Naive thymus-derived CD8-positive, alpha-beta T cell (primary cell): ENCODE data around the gene FKBP9. TPM values are rescaled to one million over a fixed set of nuclear protein-coding genes. Genes with fewer than 3 reads are reported as not detected.
A peak's percentile ranks its signal among the peaks of the same experiment; 100 is the strongest.
"Not testable (repeated sequence)": the region's sequence is repeated elsewhere in the genome, so short reads cannot be mapped to it uniquely, and the experiment has no call there.

Experiments used
- ATAC-seq, 2 donors: fragments of 150-1000 bp; cut with Tn5 transposase in 1 of 2; sonication (Bioruptor Pico), chemical (Tn5 transposase) in 1 of 2; 1 replicate in 1 of 2; 2 replicates in 1 of 2; pipeline ENCODE4 v1.10.0; 2021; ENCODE audit warnings: mild to moderate bottlenecking in 2 of 2, moderate library complexity in 2 of 2
- POLR2A ChIA-PET: fragments of 350-600 bp; sonication (Branson Sonifier 250); formaldehyde crosslinking; loops from one replicate; lab custom pipeline; 2021; ENCODE audit warnings: antibody characterized with exemption; lab: Charles Lee
- DNase-seq, 10 donors: peaks; one replicate each; pipeline versions ENCODE4 v3.0.0 to v3.0.0-alpha.2; 2020 to 2022
- H3K27ac Mint-ChIP-seq, 10 donors: one replicate each; pipeline ENCODE4 v1.8.0; 2020 to 2022; ENCODE audit warnings: mild to moderate bottlenecking in 10 of 10, mixed read lengths in 10 of 10, moderate library complexity in 4 of 10, inconsistent platforms in 1 of 10
- H3K27me3 Mint-ChIP-seq, 5 donors: one replicate each; pipeline ENCODE4 v1.8.0; 2021 to 2022; ENCODE audit warnings: mixed read lengths in 5 of 5
- H3K36me3 Mint-ChIP-seq, 3 donors: one replicate each; pipeline ENCODE4 v1.8.0; 2020 to 2022; ENCODE audit warnings: mixed read lengths in 3 of 3, mild to moderate bottlenecking in 2 of 3, inconsistent platforms in 1 of 3
- H3K4me1 Mint-ChIP-seq, 4 donors: one replicate each; pipeline ENCODE4 v1.8.0; 2021 to 2022; ENCODE audit warnings: mixed read lengths in 4 of 4
- H3K4me3 Mint-ChIP-seq, 10 donors: one replicate each; pipeline ENCODE4 v1.8.0; 2020 to 2022; ENCODE audit warnings: mild to moderate bottlenecking in 10 of 10, mixed read lengths in 10 of 10, moderate library complexity in 6 of 10, inconsistent platforms in 1 of 10
- H3K9me3 Mint-ChIP-seq, 9 donors: one replicate each; pipeline ENCODE4 v1.8.0; 2020 to 2022; ENCODE audit warnings: mixed read lengths in 9 of 9, mild to moderate bottlenecking in 3 of 9, inconsistent platforms in 1 of 9, moderate library complexity in 1 of 9
- polyA plus RNA-seq, 3 donors: library from polyadenylated mRNA; unstranded; fragments of 300-500 nt; fragmentation: Illumina TruSeq; gene quantifications; one replicate each; pipeline ENCODE4 v1.2.3, GENCODE V29; 2021
- total RNA-seq, 8 experiments: library from RNA in 2 of 8; stranded (reverse) in 2 of 8; gene quantifications; one replicate each; pipeline ENCODE4 v1.2.3 and lab custom pipeline; 2021 to 2026

Gene FKBP9
- total and polyA plus RNA-seq, 5 experiments from 2014 or later, result 0.06 TPM; not detected in 4

DNA sequence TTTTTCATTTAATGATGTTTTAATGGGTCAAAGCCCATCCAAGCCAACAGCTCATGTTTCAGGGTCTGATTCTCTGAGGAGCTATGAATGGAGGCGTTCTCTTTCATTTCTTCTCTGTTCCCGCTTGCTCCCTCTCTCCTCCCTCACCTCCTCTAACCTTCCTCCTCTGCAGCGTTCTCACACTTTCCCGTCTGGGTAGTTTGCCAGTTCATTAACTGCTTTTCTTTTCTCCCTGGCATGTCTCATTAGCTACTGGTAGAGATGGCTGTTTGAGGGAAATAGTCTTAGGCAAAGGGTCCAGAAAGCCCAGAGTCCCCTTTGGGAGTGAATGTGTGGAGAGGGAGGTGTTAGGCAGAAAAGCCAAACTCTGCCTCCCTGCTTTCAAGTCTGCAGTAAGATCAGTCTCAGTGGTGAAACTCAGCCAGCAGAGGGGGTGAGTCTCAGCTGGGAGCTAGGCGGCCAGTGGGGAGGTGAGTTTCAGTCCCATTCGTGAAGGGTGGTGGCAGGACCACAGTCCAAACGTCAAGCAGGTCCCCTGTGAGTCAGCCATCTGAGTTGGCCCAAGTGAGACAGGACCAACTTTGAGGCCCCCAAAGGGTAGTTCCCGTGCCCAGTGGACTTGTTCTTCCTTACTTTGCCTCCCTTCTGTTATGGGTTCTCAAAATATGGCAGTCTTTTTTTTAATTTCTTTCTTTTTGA, 7.4 kb downstream of the FKBP9 start:
- H3K4me1 Mint-ChIP-seq, H3K9me3 Mint-ChIP-seq, POLR2A ChIA-PET, H3K27ac Mint-ChIP-seq, H3K4me3 Mint-ChIP-seq, H3K36me3 Mint-ChIP-seq: not testable (repeated sequence)
- peaks cover 11 to 43% (median 19%) of the 10 kb centered on the region in 5 donors for H3K27me3 Mint-ChIP-seq
- DNase-seq (peak in 3 of 10 donors; percentile 12 to 31 (median 13)), ATAC-seq (peak; percentile 81 to 86)

DNA sequence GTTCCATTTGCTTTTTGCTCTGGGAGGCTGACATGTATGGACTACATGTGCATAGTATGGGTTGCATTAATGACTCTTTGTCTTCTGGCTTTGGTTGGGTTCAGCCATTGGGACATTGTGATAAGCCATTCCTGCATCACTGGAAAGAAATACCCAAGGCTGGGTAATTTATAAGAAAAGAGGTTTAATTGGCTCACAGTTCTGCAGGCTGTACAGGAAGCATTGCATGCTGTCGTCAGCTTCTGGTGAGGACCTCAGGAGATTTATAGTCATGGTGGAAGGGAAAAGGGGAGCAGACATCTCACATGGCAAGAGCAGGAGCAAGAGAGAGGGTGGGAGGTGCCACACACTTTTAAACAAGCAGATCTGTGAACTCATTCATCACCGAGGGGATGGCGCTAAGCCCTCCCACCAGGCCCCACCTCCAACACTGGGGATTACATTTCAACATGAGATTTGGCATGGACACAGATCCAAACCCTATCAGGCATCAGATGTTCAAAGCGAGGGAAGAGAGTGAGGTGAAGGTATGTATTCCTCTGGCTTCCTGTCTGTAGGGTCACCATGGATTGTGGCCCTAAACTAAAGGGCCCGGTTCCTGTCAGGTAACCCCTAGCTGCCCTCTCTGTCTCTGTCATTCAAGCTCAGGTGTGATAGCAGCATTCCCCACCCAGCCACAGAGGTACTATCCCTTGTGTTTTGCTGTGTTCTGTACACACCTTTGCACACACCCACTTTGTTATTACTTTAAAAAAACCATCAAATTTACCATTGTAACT, 9.4 kb downstream of the FKBP9 start:
- ATAC-seq, H3K9me3 Mint-ChIP-seq, H3K27ac Mint-ChIP-seq, DNase-seq, POLR2A ChIA-PET, H3K4me1 Mint-ChIP-seq, H3K4me3 Mint-ChIP-seq, H3K36me3 Mint-ChIP-seq: not testable (repeated sequence)
- peaks cover 5 to 32% (median 14%) of the 10 kb centered on the region in 5 donors for H3K27me3 Mint-ChIP-seq

DNA sequence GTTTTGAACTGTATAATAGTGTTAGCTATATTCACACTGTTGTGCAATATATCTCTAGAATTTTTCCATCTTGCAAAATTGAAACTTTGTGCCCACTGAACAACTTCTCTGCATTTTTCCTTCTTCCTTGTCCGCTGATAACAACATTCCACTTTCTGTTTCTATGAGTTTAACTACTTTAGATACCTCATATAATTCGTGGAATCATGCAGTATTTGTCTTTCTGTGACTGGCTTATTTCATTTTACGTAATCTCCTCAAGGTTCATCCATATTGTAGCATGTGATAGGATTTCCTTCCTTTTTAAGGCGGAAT, 10.0 kb downstream of the FKBP9 start:
- H3K4me3 Mint-ChIP-seq, H3K36me3 Mint-ChIP-seq, DNase-seq, ATAC-seq, H3K9me3 Mint-ChIP-seq, H3K4me1 Mint-ChIP-seq, H3K27ac Mint-ChIP-seq, POLR2A ChIA-PET: not testable (repeated sequence)
- peaks cover 5 to 34% (median 14%) of the 10 kb centered on the region in 5 donors for H3K27me3 Mint-ChIP-seq

- DNase-seq, H3K9me3 Mint-ChIP-seq, H3K36me3 Mint-ChIP-seq, H3K27ac Mint-ChIP-seq, H3K4me3 Mint-ChIP-seq, ATAC-seq, H3K4me1 Mint-ChIP-seq, POLR2A ChIA-PET: not testable (repeated sequence)
- peaks cover 4 to 27% (median 10%) of the 10 kb centered on the region in 5 donors for H3K27me3 Mint-ChIP-seq
Observed at GRCh38 chr7:32971967-32972366, 14.7 kb downstream of the FKBP9 start.

GRCh38 chr7:32977159-32977558, 19.9 kb downstream of the FKBP9 start:
- H3K27ac Mint-ChIP-seq, POLR2A ChIA-PET, H3K4me3 Mint-ChIP-seq, ATAC-seq, H3K4me1 Mint-ChIP-seq, H3K9me3 Mint-ChIP-seq, DNase-seq, H3K36me3 Mint-ChIP-seq: not testable (repeated sequence)
- H3K27me3 Mint-ChIP-seq, result peaks cover 5 to 28% (median 12%) of the 10 kb centered on the region in 5 donors

GRCh38 chr7:32979246-32979645, 22.0 kb downstream of the FKBP9 start:
- peaks cover 6 to 29% (median 8%) of the 10 kb centered on the region in 5 donors for H3K27me3 Mint-ChIP-seq
- H3K36me3 Mint-ChIP-seq, ATAC-seq, POLR2A ChIA-PET, H3K4me1 Mint-ChIP-seq, H3K4me3 Mint-ChIP-seq, H3K9me3 Mint-ChIP-seq, DNase-seq, H3K27ac Mint-ChIP-seq: not testable (repeated sequence)

- H3K27me3 Mint-ChIP-seq, result peaks cover 7 to 36% (median 9%) of the 10 kb centered on the region in 5 donors
- ATAC-seq, H3K27ac Mint-ChIP-seq, H3K4me3 Mint-ChIP-seq, H3K36me3 Mint-ChIP-seq, H3K4me1 Mint-ChIP-seq, POLR2A ChIA-PET, DNase-seq, H3K9me3 Mint-ChIP-seq: not testable (repeated sequence)
Observed at GRCh38 chr7:32979902-32980301, 22.7 kb downstream of the FKBP9 start.

GRCh38 chr7:32988148-32988547, 30.9 kb downstream of the FKBP9 start:
- H3K27ac Mint-ChIP-seq, POLR2A ChIA-PET, H3K9me3 Mint-ChIP-seq, H3K36me3 Mint-ChIP-seq: not testable (repeated sequence)
- ATAC-seq (peak in 1 of 2 donors; percentile 41), DNase-seq (peak in 1 of 10 donors; percentile 6)
- H3K27me3 Mint-ChIP-seq, result peaks cover 13 to 49% (median 15%) of the 10 kb centered on the region in 5 donors
- H3K4me1 Mint-ChIP-seq, result peaks cover 9 to 27% (median 20%) of the 10 kb centered on the region in 4 donors
- H3K4me3 Mint-ChIP-seq, result peak overlapping the region in 3 of 10 donors; percentile 20 to 43 (median 28)

DNA sequence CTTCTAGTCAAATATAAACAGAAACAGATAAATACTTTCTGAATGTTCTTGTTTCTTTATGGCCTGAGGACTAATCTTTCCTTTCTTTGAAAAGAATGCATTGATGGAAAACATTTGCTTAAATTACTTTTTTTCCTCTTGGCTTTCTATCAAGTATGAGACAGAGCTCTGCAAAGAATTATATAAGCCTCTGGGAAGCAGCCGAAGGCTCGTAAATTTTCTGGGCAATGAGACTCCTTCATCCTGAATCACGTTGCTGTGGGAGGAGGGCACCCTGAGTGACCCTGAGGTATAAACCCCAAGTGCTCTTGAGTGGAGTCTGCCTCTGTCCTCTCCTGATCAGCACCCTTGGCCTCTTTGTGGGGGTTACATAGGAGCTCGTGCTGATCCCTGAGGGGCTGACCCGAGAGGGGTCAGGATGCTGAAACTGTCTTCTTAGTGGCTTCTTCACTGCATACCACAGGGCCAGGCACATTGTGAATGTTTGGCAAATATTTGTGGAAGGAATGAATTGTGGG, 33.9 kb downstream of the FKBP9 start:
- ATAC-seq, H3K27ac Mint-ChIP-seq, H3K9me3 Mint-ChIP-seq, POLR2A ChIA-PET, H3K36me3 Mint-ChIP-seq, DNase-seq: not testable (repeated sequence)
- peaks cover 13 to 46% (median 25%) of the 10 kb centered on the region in 5 donors for H3K27me3 Mint-ChIP-seq
- H3K4me3 Mint-ChIP-seq, result peak overlapping the region in 1 of 10 donors; percentile 26
- H3K4me1 Mint-ChIP-seq, result peaks cover 9 to 29% (median 21%) of the 10 kb centered on the region in 4 donors

DNA sequence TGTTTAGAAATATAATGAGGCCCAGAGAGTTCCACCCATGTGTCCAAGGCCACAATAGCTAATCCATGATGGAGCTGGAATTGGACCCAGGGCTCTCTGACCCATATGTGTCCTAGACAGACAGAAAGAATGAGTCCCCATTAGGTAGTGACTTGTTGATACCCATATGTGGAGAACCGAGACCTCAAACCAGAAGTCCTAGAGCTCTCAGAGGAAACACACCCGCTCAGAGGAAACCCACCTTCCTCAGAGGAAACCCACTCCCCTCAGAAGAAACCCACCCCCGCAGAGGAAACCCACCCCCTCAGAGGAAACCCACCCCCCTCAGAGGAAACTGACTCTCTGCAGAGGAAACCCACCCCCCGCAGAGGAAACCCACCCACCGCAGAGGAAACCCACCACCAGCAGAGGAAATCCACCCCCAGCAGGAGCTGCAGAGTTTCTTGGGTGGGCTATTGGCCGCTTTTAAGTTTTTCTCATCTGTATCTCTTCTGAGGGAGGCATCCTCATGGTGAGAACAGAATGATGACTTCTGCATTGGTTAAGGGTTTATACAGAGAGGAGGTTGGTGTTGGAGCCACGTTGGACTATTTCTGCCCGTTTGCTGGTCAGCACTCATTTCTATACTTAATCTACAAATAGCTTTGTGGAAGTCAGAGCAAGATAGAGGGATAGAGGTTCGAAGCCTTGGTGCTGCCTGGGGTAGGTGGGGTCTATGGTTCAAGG, 34.9 kb downstream of the FKBP9 start:
- Mint-ChIP-seq H3K27me3 (peaks cover 13 to 44% (median 20%) of the 10 kb centered on the region in 5 donors), H3K27ac (peak overlapping the region in 2 of 10 donors; percentile 3 to 10), H3K4me3 (peak overlapping the region in 8 of 10 donors; percentile 4 to 44 (median 22)), H3K4me1 (peaks cover 9 to 29% (median 21%) of the 10 kb centered on the region in 4 donors)
- POLR2A ChIA-PET, result interaction anchor here (0.6 kb wide), 1 partner anchor 71 kb away, joined by 3 read pairs; no protein-coding TSS in a partner anchor
- DNase-seq (peak in 4 of 10 donors; percentile 8 to 26 (median 23)), ATAC-seq (peak; percentile 47 to 61)
- H3K9me3 Mint-ChIP-seq, H3K36me3 Mint-ChIP-seq: not testable (repeated sequence)

DNA sequence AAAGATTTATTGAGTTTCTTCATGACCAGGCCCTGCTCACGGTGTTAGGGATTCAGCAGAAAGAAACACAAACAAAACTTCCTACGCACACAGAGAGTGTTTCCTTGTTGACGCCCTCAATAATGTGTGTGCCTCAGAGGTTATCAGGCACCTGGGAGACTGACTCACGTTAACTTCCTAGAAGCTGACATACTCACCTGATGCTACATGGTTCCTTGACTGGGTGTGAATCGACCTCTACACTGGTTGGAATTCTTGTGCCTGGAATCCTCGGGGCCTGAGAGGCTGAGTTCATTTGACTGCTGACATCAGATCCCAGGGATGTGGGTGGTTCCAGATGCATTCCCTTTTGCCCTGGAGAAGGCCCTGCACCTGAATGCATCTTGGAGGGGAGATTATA, 35.5 kb downstream of the FKBP9 start:
- H3K36me3 Mint-ChIP-seq, H3K27ac Mint-ChIP-seq, H3K9me3 Mint-ChIP-seq: not testable (repeated sequence)
- peaks cover 13 to 44% (median 22%) of the 10 kb centered on the region in 5 donors for H3K27me3 Mint-ChIP-seq
- H3K4me3 Mint-ChIP-seq, result peak overlapping the region in 5 of 10 donors; percentile 5 to 34 (median 6)
- ATAC-seq (peak; percentile 11 to 66), DNase-seq (peak in 1 of 10 donors; percentile 3)
- POLR2A ChIA-PET, result interaction anchor here (0.6 kb wide), 1 partner anchor 70 kb away, joined by 3 read pairs; no protein-coding TSS in a partner anchor
- peaks cover 9 to 29% (median 21%) of the 10 kb centered on the region in 4 donors for H3K4me1 Mint-ChIP-seq

GRCh38 chr7:32997956-32998355, 40.7 kb downstream of the FKBP9 start:
- Mint-ChIP-seq H3K27me3 (peaks cover 3 to 44% (median 27%) of the 10 kb centered on the region in 5 donors), H3K4me3 (peak overlapping the region in 2 of 10 donors; percentile 12 to 39), H3K4me1 (peaks cover 3 to 14% (median 14%) of the 10 kb centered on the region in 4 donors)
- ATAC-seq, H3K36me3 Mint-ChIP-seq, POLR2A ChIA-PET, DNase-seq, H3K9me3 Mint-ChIP-seq, H3K27ac Mint-ChIP-seq: not testable (repeated sequence)
